ENCODE data around the gene MDFIC. TPM values are rescaled to one million over a fixed set of nuclear protein-coding genes. Genes with fewer than 3 reads are reported as not detected.
A peak's percentile ranks its signal among the peaks of the same experiment; 100 is the strongest.

Gene MDFIC
- total and polyA plus RNA-seq, 2 of the 4 experiments (the other 2 are of a cell fraction): 16.9 to 35.0 TPM

GRCh38 chr7:114889646-114890285 lies 32.1 kb upstream of the MDFIC start:
- Histone ChIP-seq H4K91ac (ENCODE audit: insufficient read depth, low read depth, low read length) (no peak overlapping the region), H3K27ac (ENCODE audit: insufficient read depth, low read length) (no peak overlapping the region), H3K79me1 (ENCODE audit: low read depth in 1 of 2, low read length in 2 of 2) (no peaks in the 10 kb centered on the region), H2AFZ (replicated peaks; ENCODE audit: low read length, poor library complexity) (no peak overlapping the region), H4K8ac (ENCODE audit: low read depth in 2 of 2, low read length in 2 of 2) (no peak overlapping the region; a peak in 1 of 4 replicates), H4K5ac (ENCODE audit: low read depth, low read length) (no peak overlapping the region), H2AK5ac (ENCODE audit: low read depth, low read length) (no peak overlapping the region), H3K56ac (ENCODE audit: extremely low read depth, insufficient read depth, low read length) (no peak overlapping the region), H3K14ac (replicated peaks; ENCODE audit: low read depth, low read length) (0 out of 2 replicates have a peak overlapping the region, but pooled peaks have one; percentile 51), H2BK15ac (ENCODE audit: low read depth, low read length) (no peak overlapping the region), H2BK5ac (ENCODE audit: low read depth, low read length, poor library complexity, severe bottlenecking) (peak overlapping the region; percentile 82), H3K9me3 (ENCODE audit: control insufficient read depth, insufficient read depth, low read length) (no peaks in the 10 kb centered on the region), H3K4ac (ENCODE audit: low read depth, low read length) (no peak overlapping the region), H3K4me2 (ENCODE audit: low read depth, low read length) (peak overlapping the region; percentile 22; the same call in 1 of the 2 replicates), H3K9me1 (ENCODE audit: insufficient read depth, low read length) (no peaks in the 10 kb centered on the region; the same call in 1 of the 2 replicates), H2BK20ac (ENCODE audit: low read depth, low read length) (0 out of 2 replicates have a peak overlapping the region, but pooled peaks have one; percentile 36), H2AK9ac (replicated peaks; ENCODE audit: low read depth, low read length, poor library complexity) (no peak overlapping the region), H3K18ac (ENCODE audit: low read depth, low read length) (peak overlapping the region; percentile 33; the same call in 1 of the 2 replicates), H2BK120ac (ENCODE audit: low read depth, low read length) (peak overlapping the region; percentile 28; the same call in 1 of the 2 replicates), H3K27me3 (ENCODE audit: control insufficient read depth, insufficient read depth, low read length) (no peaks in the 10 kb centered on the region), H4K20me1 (ENCODE audit: insufficient read depth, low read length) (no peaks in the 10 kb centered on the region), H3K36me3 (ENCODE audit: control insufficient read depth, insufficient read depth, low read length) (no peaks in the 10 kb centered on the region), H3K4me3 (ENCODE audit: insufficient read depth, low read depth, low read length) (no peak overlapping the region), H3K9ac (ENCODE audit: low read depth, low read length) (no peak overlapping the region), H3K23ac (ENCODE audit: low read depth, low read length) (no peak overlapping the region), H3K4me1 (ENCODE audit: control insufficient read depth, insufficient read depth, low read length) (peaks cover 3% of the 10 kb centered on the region)
- BruUV-seq (replicated peaks): no TSS peak
- ChIA-PET CTCF (no interaction called here), POLR2A (ENCODE audit: unreplicated experiment) (no interaction called here)
- WGBS, 2 experiments (ENCODE audit: extremely low coverage in 2 of 2, insufficient read length in 1 of 2): no CpG with 5 or more reads among the region's 3 CpGs
- TF ChIP-seq FOS (IDR thresholded peaks at IDR 0.05; ENCODE audit: low read depth, low read length): peak; percentile 100
- no peak for TF ChIP-seq RFX5 (IDR thresholded peaks at IDR 0.05; ENCODE audit: low read depth, low read length)
- TF ChIP-seq CEBPB (IDR thresholded peaks at IDR 0.05; ENCODE audit: low read depth, low read length): peak; percentile 67
- TF ChIP-seq RCOR1 (IDR thresholded peaks at IDR 0.05; ENCODE audit: insufficient replicate concordance, low read length): peak; percentile 74
- TF ChIP-seq MAFK (IDR thresholded peaks at IDR 0.05; ENCODE audit: low read depth, low read length): no peak
- peak; percentile 61; the same call in 1 of the 2 replicates for TF ChIP-seq NFE2L2 (IDR thresholded peaks at IDR 0.05; ENCODE audit: low read depth, low read length)
- no peak for TF ChIP-seq CHD1 (IDR thresholded peaks at IDR 0.05; ENCODE audit: low read depth, low read length)
- TF ChIP-seq MAZ (IDR thresholded peaks at IDR 0.05; ENCODE audit: borderline replicate concordance, low read depth, low read length): no peak
- TF ChIP-seq SMC3 (IDR thresholded peaks at IDR 0.05; ENCODE audit: low read depth, low read length): no peak
- peak; percentile 77; the same call in 1 of the 2 replicates for TF ChIP-seq BHLHE40 (IDR thresholded peaks at IDR 0.05; ENCODE audit: low read depth, low read length)
- dilution Hi-C loops (cut with HindIII; ENCODE audit: low sequenced_read_pairs, unreplicated experiment) (no loop called here), in situ Hi-C loops (cut with MboI; ENCODE audit: low sequenced_read_pairs) (no loop called here), intact Hi-C loops (cut with micrococcal nuclease) (no loop called here)
- ATAC-seq (ENCODE audit: low read depth): peak; percentile 98
- peak; percentile 99 for DNase-seq

All from IMR-90 (cell line).